OCI-LY1 (cell line): ENCODE measurements around the gene OSBPL1A.

ENCODE experiments used
- H2AFZ ChIP-seq: fragments of 200-600 bp; sonication (generic), shearing (Covaris generic); 2 replicates; pipeline ENCODE4 v1.6.0; 2014; ENCODE audit warnings: antibody characterized with exemption, mild to moderate bottlenecking, low read length
- H3F3A ChIP-seq: fragments of 200-600 bp; sonication (generic), shearing (Covaris generic); 2 replicates; pipeline ENCODE4 v1.6.0; 2014; ENCODE audit warnings: mild to moderate bottlenecking, antibody characterized with exemption, low read length, moderate library complexity; ENCODE audit not compliant: insufficient read depth
- H3K27ac ChIP-seq: fragments of 200-600 bp; sonication (generic); 2 replicates; pipeline ENCODE4 v1.5.1; 2014; ENCODE audit warnings: low read length, mixed run types, mild to moderate bottlenecking, low read depth; ENCODE audit not compliant: poor library complexity, severe bottlenecking
- H3K27me3 ChIP-seq: fragments of 200-600 bp; sonication (generic); 2 replicates; pipeline ENCODE4 v1.6.0; 2014; ENCODE audit warnings: antibody characterized with exemption, mild to moderate bottlenecking, low read length, moderate library complexity; ENCODE audit not compliant: insufficient read depth
- H3K36me3 ChIP-seq: fragments of 200-600 bp; sonication (generic); 2 replicates; pipeline ENCODE4 v1.6.1; 2014; ENCODE audit warnings: mild to moderate bottlenecking, antibody characterized with exemption, low read length, moderate library complexity, mixed read lengths; ENCODE audit not compliant: insufficient read depth
- H3K4me1 ChIP-seq: fragments of 200-600 bp; sonication (generic); 2 replicates; pipeline ENCODE4 v1.5.1; 2014; ENCODE audit warnings: mild to moderate bottlenecking, low read length, moderate library complexity; ENCODE audit not compliant: insufficient read depth, severe bottlenecking
- H3K4me2 ChIP-seq: fragments of 200-600 bp; sonication (generic), shearing (Covaris generic); 2 replicates; pipeline ENCODE4 v1.6.1; 2014; ENCODE audit warnings: low read length
- H3K4me3 ChIP-seq: fragments of 200-600 bp; sonication (generic); 2 replicates; pipeline ENCODE4 v1.5.1; 2014; ENCODE audit warnings: low read length, low read depth, mild to moderate bottlenecking, mixed read lengths; ENCODE audit not compliant: poor library complexity, severe bottlenecking
- H3K79me2 ChIP-seq: fragments of 200-600 bp; shearing (Covaris generic); 2 replicates; pipeline ENCODE4 v1.6.1; 2016; ENCODE audit warnings: mixed run types, low read length, mixed read lengths; ENCODE audit not compliant: insufficient read depth
- H3K9ac ChIP-seq: fragments of 200-600 bp; sonication (generic), shearing (Covaris generic); 2 replicates; pipeline ENCODE4 v1.6.1; 2014; ENCODE audit warnings: mild to moderate bottlenecking, low read length, mixed read lengths
- H3K9me2 ChIP-seq: fragments of 200-600 bp; sonication (generic), shearing (Covaris generic); 2 replicates; pipeline ENCODE4 v1.6.1; 2014; ENCODE audit warnings: low read depth, mild to moderate bottlenecking, low read length, mixed read lengths
- H3K9me3 ChIP-seq: fragments of 200-600 bp; shearing (Covaris generic); 2 replicates; pipeline ENCODE4 v1.6.1; 2014; ENCODE audit warnings: low read length, mixed read lengths
- H4K20me1 ChIP-seq: fragments of 200-600 bp; sonication (generic), shearing (Covaris generic); 2 replicates; pipeline ENCODE4 v1.6.0; 2016; ENCODE audit warnings: mild to moderate bottlenecking, low read length; ENCODE audit not compliant: insufficient read depth
- CTCF ChIP-seq: fragments of 200-600 bp; sonication (generic), shearing (Covaris generic); IDR thresholded peaks from 2 replicates; pipeline ENCODE4 v1.5.1; 2017; ENCODE audit warnings: mild to moderate bottlenecking, antibody characterized with exemption, low read length, moderate library complexity, mixed read lengths
- EZH2 ChIP-seq: fragments of 200-600 bp; sonication (generic), shearing (Covaris generic); IDR thresholded peaks from 2 replicates; pipeline ENCODE4 v1.8.0; 2017; ENCODE audit warnings: borderline replicate concordance, mixed run types, mild to moderate bottlenecking, antibody characterized with exemption, low read length, moderate library complexity, mixed read lengths

The OSBPL1A gene

GRCh38 chr18:24397694-24398368 is at the start of gene OSBPL1A:
Gene OSBPL1A (minus strand): TSS chr18:24397824. CDS start chr18:24377533, 20,291 bp downstream.
- H3K27me3 ChIP-seq = no peaks in the 10 kb centered on the region
- peak within 1 kb of the TSS; percentile 44; the same call in 1 of the 2 replicates for H3K9ac ChIP-seq
- H3K9me2 ChIP-seq = no peaks in the 10 kb centered on the region
- peaks cover 13% of the 10 kb centered on the region for H3K4me1 ChIP-seq
- no peaks in the 10 kb centered on the region for H3F3A ChIP-seq
- no peaks in the 10 kb centered on the region for H3K79me2 ChIP-seq
- no peaks in the 10 kb centered on the region for H3K9me3 ChIP-seq
- H3K27ac ChIP-seq = no peak within 1 kb of the TSS
- no peaks in the 10 kb centered on the region for H3K36me3 ChIP-seq
- TF ChIP-seq EZH2 = no peak
- no peak for TF ChIP-seq CTCF
- H4K20me1 ChIP-seq = no peaks in the 10 kb centered on the region
- H2AFZ ChIP-seq = 0 out of 2 replicates have a peak within 1 kb of the TSS, but pooled peaks have one; percentile 82
- H3K4me2 ChIP-seq = peak within 1 kb of the TSS; percentile 91
- peak within 1 kb of the TSS; percentile 65 for H3K4me3 ChIP-seq

- Histone ChIP-seq H3K4me2 (no peak overlapping the region), H3K9ac (no peak overlapping the region), H3K79me2 (no peaks in the 10 kb centered on the region), H3K9me3 (no peaks in the 10 kb centered on the region), H3K27ac (no peak overlapping the region), H3K4me1 (no peaks in the 10 kb centered on the region), H3K9me2 (no peaks in the 10 kb centered on the region), H4K20me1 (no peaks in the 10 kb centered on the region), H3F3A (no peaks in the 10 kb centered on the region), H3K36me3 (no peaks in the 10 kb centered on the region), H3K27me3 (no peaks in the 10 kb centered on the region), H3K4me3 (no peak overlapping the region), H2AFZ (no peak overlapping the region)
- TF ChIP-seq CTCF (peak; percentile 33), EZH2 (no peak)
These were observed 49.4 kb upstream of the OSBPL1A start for GRCh38 chr18:24446953-24447538.

GRCh38 chr18:24446453-24446852 is 48.8 kb upstream of the OSBPL1A start:
- no peaks in the 10 kb centered on the region for H3K9me3 ChIP-seq
- no peaks in the 10 kb centered on the region for H3F3A ChIP-seq
- H2AFZ ChIP-seq = no peak overlapping the region
- no peak for TF ChIP-seq CTCF
- no peaks in the 10 kb centered on the region for H3K27me3 ChIP-seq
- no peak overlapping the region for H3K9ac ChIP-seq
- no peaks in the 10 kb centered on the region for H3K9me2 ChIP-seq
- H3K4me3 ChIP-seq = no peak overlapping the region
- H3K27ac ChIP-seq = no peak overlapping the region
- H3K4me1 ChIP-seq = no peaks in the 10 kb centered on the region
- H4K20me1 ChIP-seq = no peaks in the 10 kb centered on the region
- no peaks in the 10 kb centered on the region for H3K36me3 ChIP-seq
- no peak overlapping the region for H3K4me2 ChIP-seq
- H3K79me2 ChIP-seq = no peaks in the 10 kb centered on the region
